Mucosa of rectum (tissue), 2 donors: Measurements from ENCODE around the gene FAM90A26.
"Not testable (repeated sequence)": the region's sequence is repeated elsewhere in the genome, so short reads cannot be mapped to it uniquely, and the experiment has no call there.

Experiments
- H3K27ac ChIP-seq, 2 donors: one replicate each; pipeline ENCODE4 v1.7.0; 2013; ENCODE audit warnings: inconsistent platforms in 2 of 2, low read depth in 2 of 2, low read length in 2 of 2
- H3K27me3 ChIP-seq, 2 donors: one replicate each; pipeline ENCODE4 v1.7.0; 2013; ENCODE audit warnings: low read length in 2 of 2; ENCODE audit not compliant: control insufficient read depth in 2 of 2, insufficient read depth in 2 of 2
- H3K36me3 ChIP-seq, 2 donors: one replicate each; pipeline ENCODE4 v1.7.0; 2013; ENCODE audit warnings: low read length in 2 of 2; ENCODE audit not compliant: control insufficient read depth in 2 of 2, insufficient read depth in 2 of 2
- H3K4me1 ChIP-seq, 2 donors: one replicate each; pipeline ENCODE4 v1.7.0; 2013; ENCODE audit warnings: low read length in 2 of 2, mild to moderate bottlenecking in 1 of 2; ENCODE audit not compliant: control insufficient read depth in 2 of 2, insufficient read depth in 2 of 2
- H3K4me3 ChIP-seq, 2 donors: one replicate each; pipeline ENCODE4 v1.7.0; 2013; ENCODE audit warnings: low read length in 2 of 2
- H3K9ac ChIP-seq, 2 donors: one replicate each; pipeline ENCODE4 v1.7.0; 2013; ENCODE audit warnings: low read length in 2 of 2, low read depth in 1 of 2, mild to moderate bottlenecking in 1 of 2
- H3K9me3 ChIP-seq, 2 donors: one replicate each; pipeline ENCODE4 v1.7.0; 2013; ENCODE audit warnings: low read length in 2 of 2; ENCODE audit not compliant: control insufficient read depth in 2 of 2
- donor health status: healthy.
- donor health status: Normal muscosa, but diverticular disease.

FAM90A26 gene

GRCh38 chr4:9169791-9170459 lies at the start of gene FAM90A26:
TSS of gene FAM90A26 (plus strand) at chr4:9170409. CDS start at chr4:9173173, 2,764 bp downstream.
- not testable (repeated sequence) for H3K4me1 ChIP-seq, H3K36me3 ChIP-seq, H3K4me3 ChIP-seq, H3K27me3 ChIP-seq, H3K27ac ChIP-seq, H3K9ac ChIP-seq, H3K9me3 ChIP-seq

GRCh38 chr4:9122711-9123110 lies 47.5 kb upstream of the FAM90A26 start:
- not testable (repeated sequence) for H3K9me3 ChIP-seq, H3K36me3 ChIP-seq, H3K4me1 ChIP-seq, H3K27ac ChIP-seq, H3K27me3 ChIP-seq, H3K9ac ChIP-seq, H3K4me3 ChIP-seq

GRCh38 chr4:9123572-9124007 lies 46.6 kb upstream of the FAM90A26 start:
- H3K4me3 ChIP-seq, H3K27ac ChIP-seq: not testable (repeated sequence)

GRCh38 chr4:9125601-9126161 lies 44.5 kb upstream of the FAM90A26 start:
- H3K9me3 ChIP-seq, H3K4me3 ChIP-seq, H3K4me1 ChIP-seq: not testable (repeated sequence)

More at GRCh38 chr4:9123572-9124007, 46.6 kb upstream of the FAM90A26 start:
- H3K9me3 ChIP-seq, H3K27me3 ChIP-seq, H3K36me3 ChIP-seq, H3K9ac ChIP-seq, H3K4me1 ChIP-seq: not testable (repeated sequence)

GRCh38 chr4:9131420-9131819 lies 38.8 kb upstream of the FAM90A26 start:
- not testable (repeated sequence) for H3K27me3 ChIP-seq, H3K9me3 ChIP-seq, H3K4me1 ChIP-seq, H3K27ac ChIP-seq, H3K4me3 ChIP-seq, H3K9ac ChIP-seq, H3K36me3 ChIP-seq

More at GRCh38 chr4:9125601-9126161, 44.5 kb upstream of the FAM90A26 start:
- H3K27ac ChIP-seq, H3K9ac ChIP-seq, H3K36me3 ChIP-seq, H3K27me3 ChIP-seq: not testable (repeated sequence)

GRCh38 chr4:9132849-9133248 lies 37.4 kb upstream of the FAM90A26 start:
- H3K36me3 ChIP-seq, H3K9me3 ChIP-seq, H3K27ac ChIP-seq, H3K9ac ChIP-seq, H3K4me1 ChIP-seq, H3K27me3 ChIP-seq, H3K4me3 ChIP-seq: not testable (repeated sequence)

- not testable (repeated sequence) for H3K36me3 ChIP-seq, H3K4me1 ChIP-seq, H3K9ac ChIP-seq, H3K27ac ChIP-seq, H3K27me3 ChIP-seq, H3K9me3 ChIP-seq, H3K4me3 ChIP-seq
Measured at GRCh38 chr4:9134011-9134410, 36.2 kb upstream of the FAM90A26 start.

GRCh38 chr4:9134556-9134955 lies 35.7 kb upstream of the FAM90A26 start:
- H3K27ac ChIP-seq, H3K9ac ChIP-seq, H3K27me3 ChIP-seq, H3K4me1 ChIP-seq, H3K36me3 ChIP-seq, H3K9me3 ChIP-seq, H3K4me3 ChIP-seq: not testable (repeated sequence)

- not testable (repeated sequence) for H3K36me3 ChIP-seq, H3K27ac ChIP-seq, H3K9me3 ChIP-seq, H3K4me3 ChIP-seq, H3K9ac ChIP-seq, H3K27me3 ChIP-seq, H3K4me1 ChIP-seq
Measured at GRCh38 chr4:9141050-9141449, 29.2 kb upstream of the FAM90A26 start.

GRCh38 chr4:9142786-9143185 lies 27.4 kb upstream of the FAM90A26 start:
- H3K4me1 ChIP-seq, H3K36me3 ChIP-seq, H3K4me3 ChIP-seq, H3K27me3 ChIP-seq, H3K9me3 ChIP-seq, H3K9ac ChIP-seq, H3K27ac ChIP-seq: not testable (repeated sequence)
